Nephron progenitor cell (in vitro differentiated cells): Measurements from ENCODE around the gene STRA6.

Experiments
- DNase-seq: peaks from one replicate; pipeline ENCODE4 v3.0.0; 2021
- H3K27ac Mint-ChIP-seq: 2 replicates; pipeline ENCODE4 v1.8.0; 2021; ENCODE audit warnings: mild to moderate bottlenecking, moderate library complexity, mixed read lengths
- H3K27me3 Mint-ChIP-seq: 2 replicates; pipeline ENCODE4 v1.8.0; 2021; ENCODE audit warnings: mild to moderate bottlenecking, low read depth, mixed read lengths; ENCODE audit not compliant: poor library complexity
- H3K36me3 Mint-ChIP-seq: 2 replicates; pipeline ENCODE4 v1.8.0; 2021; ENCODE audit warnings: low read depth, mixed read lengths
- H3K4me1 Mint-ChIP-seq: 2 replicates; pipeline ENCODE4 v1.8.0; 2021; ENCODE audit warnings: mixed read lengths
- H3K4me3 Mint-ChIP-seq: 2 replicates; pipeline ENCODE4 v1.8.0; 2021; ENCODE audit warnings: mild to moderate bottlenecking, moderate library complexity, mixed read lengths
- H3K9me3 Mint-ChIP-seq: 2 replicates; pipeline ENCODE4 v1.8.0; 2021; ENCODE audit warnings: mild to moderate bottlenecking, moderate library complexity, mixed read lengths
- TF ChIP-seq, protein P1 (sequence below): fragments of 200-600 bp; sonication (generic); IDR thresholded peaks from 2 replicates; pipeline ENCODE4 v1.5.0; 2021; ENCODE audit warnings: antibody characterized with exemption

Gene STRA6

DNA sequence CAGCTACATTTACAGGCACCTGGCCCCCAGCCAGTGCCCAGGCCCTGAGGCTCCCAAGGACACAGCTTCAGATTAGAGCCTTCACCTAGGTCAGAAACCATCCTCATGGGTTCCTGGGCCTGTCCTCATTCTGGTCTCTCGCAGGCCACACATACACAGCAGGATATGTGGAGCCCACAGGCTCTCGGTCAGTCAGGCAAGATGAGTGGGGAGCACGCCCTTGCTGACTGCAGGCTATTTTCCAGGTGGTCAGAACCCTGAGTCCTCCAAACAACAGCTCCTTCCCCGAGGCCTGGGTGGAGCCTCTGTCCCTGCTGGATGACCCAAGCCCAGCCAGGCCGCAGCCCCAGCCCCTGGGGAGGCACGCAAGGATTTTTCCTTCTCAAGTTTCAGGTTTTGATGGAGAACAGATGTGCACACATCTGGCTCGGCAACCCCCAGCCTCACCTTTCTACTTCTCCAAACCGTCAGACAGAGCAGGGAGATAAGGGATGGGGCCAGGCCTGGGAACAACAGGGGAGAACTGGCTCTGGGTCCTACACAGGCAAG, 1.6 kb downstream of the STRA6 start:
- Mint-ChIP-seq H3K36me3 (peaks cover 4% of the 10 kb centered on the region), H3K27me3 (peaks cover 4% of the 10 kb centered on the region), H3K4me3 (peak overlapping the region; percentile 77), H3K4me1 (peaks cover 71% of the 10 kb centered on the region), H3K27ac (peak overlapping the region; percentile 96), H3K9me3 (no peaks in the 10 kb centered on the region)
- DNase-seq: peak; percentile 59
- TF ChIP-seq, protein P1, sequence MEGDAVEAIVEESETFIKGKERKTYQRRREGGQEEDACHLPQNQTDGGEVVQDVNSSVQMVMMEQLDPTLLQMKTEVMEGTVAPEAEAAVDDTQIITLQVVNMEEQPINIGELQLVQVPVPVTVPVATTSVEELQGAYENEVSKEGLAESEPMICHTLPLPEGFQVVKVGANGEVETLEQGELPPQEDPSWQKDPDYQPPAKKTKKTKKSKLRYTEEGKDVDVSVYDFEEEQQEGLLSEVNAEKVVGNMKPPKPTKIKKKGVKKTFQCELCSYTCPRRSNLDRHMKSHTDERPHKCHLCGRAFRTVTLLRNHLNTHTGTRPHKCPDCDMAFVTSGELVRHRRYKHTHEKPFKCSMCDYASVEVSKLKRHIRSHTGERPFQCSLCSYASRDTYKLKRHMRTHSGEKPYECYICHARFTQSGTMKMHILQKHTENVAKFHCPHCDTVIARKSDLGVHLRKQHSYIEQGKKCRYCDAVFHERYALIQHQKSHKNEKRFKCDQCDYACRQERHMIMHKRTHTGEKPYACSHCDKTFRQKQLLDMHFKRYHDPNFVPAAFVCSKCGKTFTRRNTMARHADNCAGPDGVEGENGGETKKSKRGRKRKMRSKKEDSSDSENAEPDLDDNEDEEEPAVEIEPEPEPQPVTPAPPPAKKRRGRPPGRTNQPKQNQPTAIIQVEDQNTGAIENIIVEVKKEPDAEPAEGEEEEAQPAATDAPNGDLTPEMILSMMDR: no peak

DNA sequence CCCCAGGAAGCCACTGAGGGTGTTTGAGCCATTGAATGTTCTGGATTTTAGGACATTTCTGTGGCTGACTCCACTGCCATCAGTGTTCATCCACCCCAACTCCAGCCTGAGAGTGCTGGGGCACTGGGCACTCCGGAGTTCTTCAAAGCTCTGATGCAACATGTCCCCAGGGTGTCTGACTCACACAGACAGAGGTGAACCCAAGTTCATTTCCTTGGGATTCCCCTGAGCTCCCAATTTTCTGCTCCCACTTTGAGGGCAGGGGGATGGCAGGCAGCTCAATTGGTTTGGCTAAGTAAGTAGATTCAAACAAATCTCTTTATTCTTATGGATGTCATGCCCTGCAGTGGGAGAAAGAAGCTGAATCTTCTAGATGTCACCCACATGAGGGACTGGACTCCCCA, 2.2 kb downstream of the STRA6 start:
- peak overlapping the region; percentile 96 for H3K27ac Mint-ChIP-seq

DNA sequence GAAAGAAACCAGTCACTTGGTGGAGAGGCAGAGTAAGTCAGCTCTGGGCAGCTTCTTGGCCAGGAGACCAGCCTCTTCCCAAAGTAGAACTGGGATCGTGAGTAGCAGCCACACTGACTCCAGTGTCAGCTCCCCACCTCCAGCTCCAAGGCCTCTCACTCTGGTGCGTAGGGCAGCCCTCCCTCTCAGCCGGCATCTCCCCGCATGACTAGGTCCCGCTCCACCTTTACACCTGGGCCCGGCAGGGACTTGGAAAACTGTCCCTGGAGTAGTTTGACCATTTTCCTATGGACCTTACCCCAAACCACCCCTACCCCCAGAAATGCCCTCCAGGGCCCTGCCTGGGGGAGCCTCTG, 3.3 kb downstream of the STRA6 start:
- Mint-ChIP-seq H3K9me3 (no peaks in the 10 kb centered on the region), H3K27me3 (peaks cover 4% of the 10 kb centered on the region), H3K4me1 (peaks cover 56% of the 10 kb centered on the region), H3K27ac (no peak overlapping the region), H3K36me3 (peaks cover 9% of the 10 kb centered on the region), H3K4me3 (no peak overlapping the region)
- TF ChIP-seq, protein P1: no peak
- no peak for DNase-seq

More for the DNA sequence above, 2.2 kb downstream of the STRA6 start:
- H3K4me3 Mint-ChIP-seq: peak overlapping the region; percentile 77
- no peak for DNase-seq
- TF ChIP-seq, protein P1: no peak
- H3K4me1 Mint-ChIP-seq: peaks cover 66% of the 10 kb centered on the region
- peaks cover 4% of the 10 kb centered on the region for H3K36me3 Mint-ChIP-seq
- peaks cover 4% of the 10 kb centered on the region for H3K27me3 Mint-ChIP-seq
- H3K9me3 Mint-ChIP-seq: no peaks in the 10 kb centered on the region

DNA sequence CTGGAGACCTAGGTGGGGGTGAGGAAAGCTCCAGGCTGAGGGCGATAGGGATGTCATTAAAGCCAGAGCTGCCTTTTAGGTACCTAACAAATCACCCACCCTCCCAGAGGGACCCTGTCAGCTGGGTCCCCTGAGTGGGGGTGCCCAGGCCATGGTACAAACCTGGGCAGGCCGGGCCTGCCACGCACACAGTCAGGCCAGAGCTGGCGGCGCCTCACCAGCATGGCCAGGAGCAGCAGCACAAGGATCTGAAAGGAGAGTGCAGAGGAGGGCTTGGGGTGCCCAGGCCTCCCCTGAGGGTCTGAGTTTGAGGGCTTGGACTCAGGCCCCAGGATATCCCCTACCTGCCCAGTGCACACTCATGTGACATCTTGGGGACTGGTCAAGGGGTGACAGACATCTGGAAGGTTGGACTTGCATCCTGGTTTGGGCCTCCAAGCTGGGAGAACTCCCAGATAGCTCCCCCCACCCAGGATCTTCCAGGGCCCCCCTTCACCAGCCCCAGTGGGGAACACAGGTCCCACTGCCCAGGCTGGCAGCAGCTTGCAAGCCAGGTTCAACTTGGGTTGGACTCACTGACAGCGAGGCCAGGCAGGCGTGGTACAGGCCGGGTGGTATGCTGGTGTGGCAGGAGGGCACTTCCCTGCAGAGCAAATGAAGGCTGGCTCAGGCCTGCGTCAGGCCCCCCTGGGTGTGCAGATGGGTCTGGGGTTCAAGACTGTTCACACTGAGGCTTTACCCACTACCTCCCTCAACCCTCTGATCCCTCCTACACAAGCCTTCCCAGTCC, 5.2 kb downstream of the STRA6 start:
- no peak overlapping the region for H3K4me3 Mint-ChIP-seq
- no peak for DNase-seq
- no peaks in the 10 kb centered on the region for H3K9me3 Mint-ChIP-seq
- peaks cover 11% of the 10 kb centered on the region for H3K36me3 Mint-ChIP-seq
- TF ChIP-seq, protein P1: no peak
- peaks cover 7% of the 10 kb centered on the region for H3K27me3 Mint-ChIP-seq
- H3K4me1 Mint-ChIP-seq: peaks cover 51% of the 10 kb centered on the region
- H3K27ac Mint-ChIP-seq: no peak overlapping the region

DNA sequence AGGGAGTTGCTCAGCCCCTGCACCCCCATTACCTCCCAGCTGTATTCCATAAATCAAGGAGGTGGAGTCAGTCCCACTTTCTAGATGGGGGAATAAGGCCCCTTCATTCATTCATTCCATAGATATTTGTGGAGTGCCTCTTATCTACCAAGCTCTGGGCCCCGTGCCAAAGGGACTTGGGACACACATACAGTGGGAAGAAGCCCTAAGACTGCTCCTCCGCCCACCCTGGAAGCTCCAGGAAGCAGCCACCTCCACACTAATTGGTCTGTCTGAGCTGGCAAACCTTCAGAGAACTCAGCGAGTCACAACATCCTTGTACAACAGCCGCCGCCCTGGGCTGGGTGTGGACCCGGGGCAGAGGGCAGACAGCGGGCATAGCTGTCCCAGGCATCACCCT, 6.4 kb downstream of the STRA6 start:
- no peak overlapping the region for H3K27ac Mint-ChIP-seq
- peaks cover 3% of the 10 kb centered on the region for H3K27me3 Mint-ChIP-seq
- H3K4me1 Mint-ChIP-seq: peaks cover 47% of the 10 kb centered on the region
- DNase-seq: no peak
- TF ChIP-seq, protein P1: no peak
- H3K9me3 Mint-ChIP-seq: no peaks in the 10 kb centered on the region
- H3K4me3 Mint-ChIP-seq: no peak overlapping the region
- H3K36me3 Mint-ChIP-seq: peaks cover 17% of the 10 kb centered on the region
